GM10248 (cell line): ENCODE data around the gene RASGRP3.
A peak's percentile ranks its signal among the peaks of the same experiment; 100 is the strongest.

Source experiments
- CTCF ChIA-PET: fragments of 300-600 bp; sonication (Branson Sonifier 250); formaldehyde crosslinking; extraction: SDS; loops from one replicate; lab custom pipeline; 2021; ENCODE audit warnings: antibody characterized with exemption; lab: Yijun Ruan, JAX
- POLR2A ChIA-PET: fragments of 350-650 bp; sonication (Branson Sonifier 250); formaldehyde crosslinking; extraction: SDS; loops from one replicate; lab custom pipeline; 2020; ENCODE audit warnings: antibody characterized with exemption; lab: Yijun Ruan, JAX
- DNase-seq: peaks from one replicate; pipeline ENCODE4 v3.0.0; 2012; ENCODE audit errors: extremely low spot score
- CTCF ChIP-seq: IDR thresholded peaks from 2 replicates; pipeline ENCODE4 v1.5.1; 2012; ENCODE audit warnings: mild to moderate bottlenecking, low read depth; ENCODE audit errors: extremely low read depth, missing control alignments, control extremely low read depth

RASGRP3 gene

GRCh38 chr2:33588232-33588631, 111.8 kb downstream of the RASGRP3 start:
- POLR2A ChIA-PET = interaction anchor here (0.5 kb wide), 1 partner anchor 893 kb away, joined by 5 read pairs; no protein-coding TSS in a partner anchor
- TF ChIP-seq CTCF = no peak
- CTCF ChIA-PET = interaction anchor here (1.0 kb wide), 1 partner anchor 17 kb away, joined by 3 read pairs; no protein-coding TSS in a partner anchor
- no peak for DNase-seq

- no peak for TF ChIP-seq CTCF
- DNase-seq = no peak
- ChIA-PET CTCF (no interaction called here), POLR2A (no interaction called here)
These were observed 113.0 kb downstream of the RASGRP3 start for GRCh38 chr2:33589444-33589843.

- DNase-seq = no peak
- TF ChIP-seq CTCF = no peak
- POLR2A ChIA-PET = no interaction called here
- CTCF ChIA-PET = interaction anchor here (1.1 to 5.1 kb wide), 2 partner anchors 9 to 12 kb away, joined by 5 to 41 read pairs; no protein-coding TSS in a partner anchor
These were observed 118.9 kb downstream of the RASGRP3 start for GRCh38 chr2:33595385-33595784.

GRCh38 chr2:33597026-33597425, 120.6 kb downstream of the RASGRP3 start:
- ChIA-PET CTCF (interaction anchor here (1.4 to 5.1 kb wide), 2 partner anchors 10 to 14 kb away, joined by 3 to 41 read pairs; no protein-coding TSS in a partner anchor), POLR2A (no interaction called here)

GRCh38 chr2:33598561-33599174, 122.2 kb downstream of the RASGRP3 start:
- DNase-seq = peak; percentile 53
- no peak for TF ChIP-seq CTCF
- ChIA-PET POLR2A (interaction anchor here (0.7 to 1.6 kb wide), 4 partner anchors 21 to 122 kb away, joined by 3 to 6 read pairs (median 4); partner anchors contain the start of gene RASGRP3), CTCF (interaction anchor here (1.1 to 5.1 kb wide), 7 partner anchors 10 to 122 kb away, joined by 3 to 41 read pairs (median 6); partner anchors contain the start of gene RASGRP3)

More at GRCh38 chr2:33597026-33597425, 120.6 kb downstream of the RASGRP3 start:
- no peak for DNase-seq
- TF ChIP-seq CTCF = no peak

- TF ChIP-seq CTCF = no peak
- peak; percentile 97 for DNase-seq
- ChIA-PET CTCF (interaction anchor here (1.1 to 5.1 kb wide), 8 partner anchors 9 to 123 kb away, joined by 3 to 41 read pairs (median 6); partner anchors contain the start of gene RASGRP3), POLR2A (interaction anchor here (0.6 to 1.6 kb wide), 5 partner anchors 20 to 1318 kb away, joined by 3 to 6 read pairs (median 4); partner anchors contain the start of gene RASGRP3)
These were observed 122.9 kb downstream of the RASGRP3 start, which contains the start of gene FAM98A for GRCh38 chr2:33599175-33599942. TSS of gene FAM98A (minus strand) at chr2:33599299. CDS start at chr2:33599221, 78 bp downstream.
